IMR-90 (cell line): ENCODE data around the gene SYP. TPM values are rescaled to one million over a fixed set of nuclear protein-coding genes. Genes with fewer than 3 reads are reported as not detected.

ENCODE experiments used
- ATAC-seq: fragments of 200-7000 bp; cut with Tn5 transposase; 2 replicates; pipeline ENCODE4 v1.9.1; 2020; ENCODE audit warnings: low read depth, mild to moderate bottlenecking, moderate library complexity
- BruUV-seq: library from RNA; stranded (reverse); fragments of 400-500 nt; replicated peaks from 2 replicates; lab custom pipeline; 2021; lab: Mats Ljungman, UMichigan
- CTCF ChIA-PET: fragments of 300-600 bp; formaldehyde crosslinking; extraction: SDS; loops from one replicate; lab custom pipeline; 2021; ENCODE audit warnings: antibody characterized with exemption; lab: Yijun Ruan, JAX
- POLR2A ChIA-PET: fragments of 300-600 bp; sonication (Branson Sonifier 250); formaldehyde crosslinking; loops from one replicate; lab custom pipeline; 2022; ENCODE audit warnings: antibody characterized with exemption; ENCODE audit not compliant: unreplicated experiment; lab: Charles Lee
- DNase-seq: peaks from one replicate; pipeline ENCODE4 v3.0.0; 2013
- H2AFZ ChIP-seq: replicated peaks from 2 replicates; pipeline ENCODE3; 2013; ENCODE audit warnings: low read length, mild to moderate bottlenecking; ENCODE audit not compliant: poor library complexity
- H2AK5ac ChIP-seq: 2 replicates; pipeline ENCODE4 v1.6.1; 2013; ENCODE audit warnings: low read depth, low read length, inconsistent platforms
- H2AK9ac ChIP-seq: replicated peaks from 2 replicates; pipeline ENCODE3; 2013; ENCODE audit warnings: mild to moderate bottlenecking, low read depth, low read length, moderate library complexity; ENCODE audit not compliant: poor library complexity
- H2BK120ac ChIP-seq: 2 replicates; pipeline ENCODE4 v1.6.1; 2013; ENCODE audit warnings: low read depth, low read length, inconsistent platforms
- H2BK15ac ChIP-seq: 3 replicates; pipeline ENCODE4 v1.6.1; 2013; ENCODE audit warnings: low read depth, low read length, inconsistent platforms
- H2BK20ac ChIP-seq: 2 replicates; pipeline ENCODE4 v1.6.1; 2013; ENCODE audit warnings: low read depth, mild to moderate bottlenecking, inconsistent platforms, low read length, moderate library complexity
- H2BK5ac ChIP-seq: 2 replicates; pipeline ENCODE4 v1.6.1; 2013; ENCODE audit warnings: mild to moderate bottlenecking, low read depth, low read length, inconsistent platforms; ENCODE audit not compliant: poor library complexity, severe bottlenecking
- H3K14ac ChIP-seq: replicated peaks from 2 replicates; pipeline ENCODE4 v1.6.1; 2013; ENCODE audit warnings: low read depth, low read length, inconsistent platforms
- H3K18ac ChIP-seq: 2 replicates; pipeline ENCODE4 v1.6.1; 2013; ENCODE audit warnings: low read depth, low read length, control low read depth
- H3K23ac ChIP-seq: 2 replicates; pipeline ENCODE4 v1.6.1; 2013; ENCODE audit warnings: low read depth, low read length, inconsistent platforms
- H3K27ac ChIP-seq: 2 replicates; pipeline ENCODE4 v1.5.1; 2013; ENCODE audit warnings: mild to moderate bottlenecking, control low read depth, low read length; ENCODE audit not compliant: insufficient read depth
- H3K27me3 ChIP-seq: 2 replicates; pipeline ENCODE4 v1.6.1; 2013; ENCODE audit warnings: low read length; ENCODE audit not compliant: control insufficient read depth, insufficient read depth
- H3K36me3 ChIP-seq: 2 replicates; pipeline ENCODE4 v1.6.1; 2013; ENCODE audit warnings: low read length, mixed read lengths; ENCODE audit not compliant: control insufficient read depth, insufficient read depth
- H3K4ac ChIP-seq: 2 replicates; pipeline ENCODE4 v1.6.1; 2013; ENCODE audit warnings: low read depth, low read length, inconsistent platforms
- H3K4me1 ChIP-seq: 2 replicates; pipeline ENCODE4 v1.6.1; 2013; ENCODE audit warnings: low read length, mixed read lengths; ENCODE audit not compliant: control insufficient read depth, insufficient read depth
- H3K4me2 ChIP-seq: 2 replicates; pipeline ENCODE4 v1.6.1; 2013; ENCODE audit warnings: low read depth, mild to moderate bottlenecking, control low read depth, low read length, moderate library complexity
- H3K4me3 ChIP-seq: 2 replicates; pipeline ENCODE4 v1.5.1; 2013; ENCODE audit warnings: low read depth, mild to moderate bottlenecking, control low read depth, low read length, moderate library complexity; ENCODE audit not compliant: insufficient read depth
- H3K56ac ChIP-seq: 2 replicates; pipeline ENCODE4 v1.6.1; 2013; ENCODE audit warnings: low read length, inconsistent platforms; ENCODE audit not compliant: insufficient read depth; ENCODE audit errors: extremely low read depth
- H3K79me1 ChIP-seq, 2 experiments: 2 replicates each; pipeline ENCODE4 v1.6.1; 2013; ENCODE audit warnings: low read length in 2 of 2, inconsistent platforms in 1 of 2, low read depth in 1 of 2
- H3K9ac ChIP-seq: 2 replicates; pipeline ENCODE4 v1.6.1; 2013; ENCODE audit warnings: low read depth, low read length, control low read depth
- H3K9me1 ChIP-seq: 2 replicates; pipeline ENCODE4 v1.6.1; 2013; ENCODE audit warnings: low read length, inconsistent platforms; ENCODE audit not compliant: insufficient read depth
- H3K9me3 ChIP-seq: 2 replicates; pipeline ENCODE4 v1.6.1; 2013; ENCODE audit warnings: low read length; ENCODE audit not compliant: control insufficient read depth, insufficient read depth
- H4K20me1 ChIP-seq: 2 replicates; pipeline ENCODE4 v1.6.1; 2013; ENCODE audit warnings: low read length, inconsistent platforms; ENCODE audit not compliant: insufficient read depth
- H4K5ac ChIP-seq: 2 replicates; pipeline ENCODE4 v1.6.1; 2013; ENCODE audit warnings: mild to moderate bottlenecking, low read depth, low read length, control low read depth
- H4K8ac ChIP-seq, 2 experiments: 2 replicates each; pipeline ENCODE4 v1.6.1; 2013; ENCODE audit warnings: low read depth in 2 of 2, low read length in 2 of 2, control low read depth in 1 of 2, inconsistent platforms in 1 of 2
- H4K91ac ChIP-seq: 2 replicates; pipeline ENCODE4 v1.6.1; 2013; ENCODE audit warnings: low read depth, low read length, inconsistent platforms; ENCODE audit not compliant: insufficient read depth
- BHLHE40 ChIP-seq: fragments of 150-350 bp; IDR thresholded peaks from 2 replicates; pipeline ENCODE4 v1.6.1; 2016; ENCODE audit warnings: mild to moderate bottlenecking, low read depth, low read length
- CEBPB ChIP-seq: IDR thresholded peaks from 2 replicates; pipeline ENCODE4 v1.6.1; 2012; ENCODE audit warnings: low read depth, low read length, improper control_type of control experiment
- CHD1 ChIP-seq: IDR thresholded peaks from 2 replicates; pipeline ENCODE4 v1.6.1; 2012; ENCODE audit warnings: low read depth, low read length, improper control_type of control experiment
- FOS ChIP-seq: fragments of 150-350 bp; IDR thresholded peaks from 2 replicates; pipeline ENCODE4 v1.6.1; 2016; ENCODE audit warnings: low read depth, low read length
- MAFK ChIP-seq: IDR thresholded peaks from 2 replicates; pipeline ENCODE4 v1.6.1; 2012; ENCODE audit warnings: low read depth, low read length, improper control_type of control experiment
- MAZ ChIP-seq: IDR thresholded peaks from 2 replicates; pipeline ENCODE4 v1.6.1; 2012; ENCODE audit warnings: low read depth, mild to moderate bottlenecking, low read length, improper control_type of control experiment, moderate library complexity, borderline replicate concordance
- MXI1 ChIP-seq: IDR thresholded peaks from 2 replicates; pipeline ENCODE4 v1.6.1; 2012; ENCODE audit warnings: low read depth, mild to moderate bottlenecking, low read length, moderate library complexity, borderline replicate concordance
- NFE2L2 ChIP-seq: fragments of 150-350 bp; IDR thresholded peaks from 2 replicates; pipeline ENCODE4 v1.6.1; 2016; ENCODE audit warnings: low read depth, mild to moderate bottlenecking, low read length
- POLR2A ChIP-seq: IDR thresholded peaks from 2 replicates; pipeline ENCODE4 v1.6.1; 2012; ENCODE audit warnings: mild to moderate bottlenecking, low read depth, low read length
- RAD21 ChIP-seq: IDR thresholded peaks from 2 replicates; pipeline ENCODE4 v1.6.1; 2012; ENCODE audit warnings: low read length, improper control_type of control experiment
- RCOR1 ChIP-seq: IDR thresholded peaks from 2 replicates; pipeline ENCODE4 v1.6.1; 2012; ENCODE audit warnings: mild to moderate bottlenecking, low read length, improper control_type of control experiment; ENCODE audit not compliant: insufficient replicate concordance
- RFX5 ChIP-seq: IDR thresholded peaks from 2 replicates; pipeline ENCODE4 v1.8.0; 2012; ENCODE audit warnings: low read depth, mild to moderate bottlenecking, low read length, moderate library complexity
- SMC3 ChIP-seq: fragments of 150-350 bp; IDR thresholded peaks from 2 replicates; pipeline ENCODE4 v1.6.1; 2016; ENCODE audit warnings: low read depth, mild to moderate bottlenecking, antibody characterized with exemption, low read length, moderate library complexity
- WGBS, 2 experiments: methylation state at CpG; one replicate each; pipeline versions ENCODE4 v1.1.5 to v1.1.7; 2013; ENCODE audit warnings: missing lambda C conversion rate in 2 of 2; ENCODE audit not compliant: insufficient read length in 1 of 2; ENCODE audit errors: extremely low coverage in 2 of 2; 5-methylcytosine and 5-hydroxymethylcytosine counted together
- dilution Hi-C: fragments of 300-500 bp; cut with HindIII; formaldehyde crosslinking; loops from one replicate; pipeline ENCODE4 v1.14.3; 2018; ENCODE audit warnings: low sequenced_read_pairs; ENCODE audit not compliant: unreplicated experiment
- in situ Hi-C: fragments of 300-500 bp; cut with MboI; formaldehyde crosslinking; loops from 3 replicates; pipeline ENCODE4 v1.14.3; 2019; ENCODE audit warnings: low sequenced_read_pairs, inconsistent platforms, mixed read lengths
- intact Hi-C: fragments of 100-400 bp; cut with micrococcal nuclease; formaldehyde crosslinking; loops from 2 replicates; pipeline ENCODE4 v1.10.0; 2022
- polyA plus RNA-seq, 3 experiments: library from polyadenylated mRNA; depleted of rRNA; stranded (reverse); fragments of >200 nt; gene quantifications; 2 replicates each; pipeline ENCODE4 v1.2.3, GENCODE V29; 2012; ENCODE audit warnings: low replicate concordance in 1 of 3
- total RNA-seq: library from RNA; depleted of rRNA; stranded (reverse); fragments of >200 nt; gene quantifications from 2 replicates; pipeline ENCODE4 v1.2.3, GENCODE V29; 2012
- TF ChIP-seq, protein P1 (sequence below): fragments of 150-350 bp; IDR thresholded peaks from 2 replicates; pipeline ENCODE4 v1.6.1; 2016; ENCODE audit warnings: low read depth, mild to moderate bottlenecking, low read length, moderate library complexity, borderline replicate concordance
- TF ChIP-seq, protein P2 (sequence below): fragments of 150-350 bp; IDR thresholded peaks from 2 replicates; pipeline ENCODE4 v1.6.1; 2017; ENCODE audit warnings: mild to moderate bottlenecking, antibody characterized with exemption, low read length, low read depth
- TF ChIP-seq, protein P3 (sequence below): conservative IDR thresholded peaks from 2 replicates; pipeline ENCODE4 v1.5.1; 2012; ENCODE audit warnings: mild to moderate bottlenecking, low read depth, low read length, improper control_type of control experiment

Gene SYP
- total and polyA plus RNA-seq, 2 of the 4 experiments (the other 2 are of a cell fraction) = under 0.01 to 0.05 TPM

DNA sequence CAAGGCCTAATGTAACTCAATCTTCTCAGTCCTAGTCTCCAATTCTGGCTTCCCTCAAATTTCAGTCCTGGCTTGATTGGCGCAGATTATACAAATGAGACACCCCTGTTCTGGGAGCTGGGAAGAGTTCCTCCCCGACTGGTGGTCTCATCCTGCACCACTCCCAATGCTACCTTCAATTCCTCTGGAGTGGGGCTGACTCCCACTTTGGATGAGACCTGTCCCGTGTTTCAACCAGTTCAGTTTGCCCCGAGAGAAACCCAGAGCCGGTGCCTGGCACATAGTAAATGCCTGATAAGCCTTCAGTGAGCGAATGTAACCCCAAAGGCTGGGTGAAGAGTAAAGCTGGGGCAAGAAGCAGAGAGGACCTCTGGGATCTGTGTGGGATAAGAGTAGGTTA is 4.0 kb upstream of the SYP start:
- Histone ChIP-seq H3K56ac (no peak overlapping the region), H3K27me3 (peaks cover 13% of the 10 kb centered on the region), H3K4ac (no peak overlapping the region), H2BK120ac (no peak overlapping the region), H4K5ac (no peak overlapping the region), H3K18ac (no peak overlapping the region), H3K9me3 (no peaks in the 10 kb centered on the region), H3K27ac (no peak overlapping the region), H3K9ac (no peak overlapping the region), H3K9me1 (no peaks in the 10 kb centered on the region), H3K23ac (no peak overlapping the region), H2AK9ac (no peak overlapping the region), H3K4me2 (no peak overlapping the region), H4K8ac (no peak overlapping the region), H3K79me1 (no peaks in the 10 kb centered on the region), H2BK20ac (no peak overlapping the region), H4K91ac (no peak overlapping the region), H2AK5ac (no peak overlapping the region), H3K36me3 (no peaks in the 10 kb centered on the region), H3K14ac (no peak overlapping the region), H2BK15ac (no peak overlapping the region), H3K4me3 (no peak overlapping the region), H4K20me1 (no peaks in the 10 kb centered on the region), H2BK5ac (no peak overlapping the region), H2AFZ (no peak overlapping the region), H3K4me1 (no peaks in the 10 kb centered on the region)
- ChIA-PET POLR2A (no interaction called here), CTCF (no interaction called here)
- no CpG with 5 or more reads among the region's 6 CpGs for WGBS, 2 experiments
- ATAC-seq (no peak), DNase-seq (no peak)
- TF ChIP-seq RCOR1 (no peak), MAFK (no peak), SMC3 (no peak), POLR2A (no peak), CHD1 (no peak), RFX5 (no peak), MXI1 (no peak), CEBPB (no peak), MAZ (no peak), NFE2L2 (no peak), FOS (no peak), BHLHE40 (no peak), RAD21 (no peak)
- TF ChIP-seq, protein P1, sequence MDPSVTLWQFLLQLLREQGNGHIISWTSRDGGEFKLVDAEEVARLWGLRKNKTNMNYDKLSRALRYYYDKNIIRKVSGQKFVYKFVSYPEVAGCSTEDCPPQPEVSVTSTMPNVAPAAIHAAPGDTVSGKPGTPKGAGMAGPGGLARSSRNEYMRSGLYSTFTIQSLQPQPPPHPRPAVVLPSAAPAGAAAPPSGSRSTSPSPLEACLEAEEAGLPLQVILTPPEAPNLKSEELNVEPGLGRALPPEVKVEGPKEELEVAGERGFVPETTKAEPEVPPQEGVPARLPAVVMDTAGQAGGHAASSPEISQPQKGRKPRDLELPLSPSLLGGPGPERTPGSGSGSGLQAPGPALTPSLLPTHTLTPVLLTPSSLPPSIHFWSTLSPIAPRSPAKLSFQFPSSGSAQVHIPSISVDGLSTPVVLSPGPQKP = no peak
- TF ChIP-seq, protein P2, sequence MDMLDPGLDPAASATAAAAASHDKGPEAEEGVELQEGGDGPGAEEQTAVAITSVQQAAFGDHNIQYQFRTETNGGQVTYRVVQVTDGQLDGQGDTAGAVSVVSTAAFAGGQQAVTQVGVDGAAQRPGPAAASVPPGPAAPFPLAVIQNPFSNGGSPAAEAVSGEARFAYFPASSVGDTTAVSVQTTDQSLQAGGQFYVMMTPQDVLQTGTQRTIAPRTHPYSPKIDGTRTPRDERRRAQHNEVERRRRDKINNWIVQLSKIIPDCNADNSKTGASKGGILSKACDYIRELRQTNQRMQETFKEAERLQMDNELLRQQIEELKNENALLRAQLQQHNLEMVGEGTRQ = no peak
- TF ChIP-seq, protein P3, sequence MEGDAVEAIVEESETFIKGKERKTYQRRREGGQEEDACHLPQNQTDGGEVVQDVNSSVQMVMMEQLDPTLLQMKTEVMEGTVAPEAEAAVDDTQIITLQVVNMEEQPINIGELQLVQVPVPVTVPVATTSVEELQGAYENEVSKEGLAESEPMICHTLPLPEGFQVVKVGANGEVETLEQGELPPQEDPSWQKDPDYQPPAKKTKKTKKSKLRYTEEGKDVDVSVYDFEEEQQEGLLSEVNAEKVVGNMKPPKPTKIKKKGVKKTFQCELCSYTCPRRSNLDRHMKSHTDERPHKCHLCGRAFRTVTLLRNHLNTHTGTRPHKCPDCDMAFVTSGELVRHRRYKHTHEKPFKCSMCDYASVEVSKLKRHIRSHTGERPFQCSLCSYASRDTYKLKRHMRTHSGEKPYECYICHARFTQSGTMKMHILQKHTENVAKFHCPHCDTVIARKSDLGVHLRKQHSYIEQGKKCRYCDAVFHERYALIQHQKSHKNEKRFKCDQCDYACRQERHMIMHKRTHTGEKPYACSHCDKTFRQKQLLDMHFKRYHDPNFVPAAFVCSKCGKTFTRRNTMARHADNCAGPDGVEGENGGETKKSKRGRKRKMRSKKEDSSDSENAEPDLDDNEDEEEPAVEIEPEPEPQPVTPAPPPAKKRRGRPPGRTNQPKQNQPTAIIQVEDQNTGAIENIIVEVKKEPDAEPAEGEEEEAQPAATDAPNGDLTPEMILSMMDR = no peak
- in situ Hi-C loops (no loop called here), dilution Hi-C loops (no loop called here), intact Hi-C loops (no loop called here)
- no TSS peak for BruUV-seq
